ENCODE data around the gene FAM83G. TPM values are rescaled to one million over a fixed set of nuclear protein-coding genes. Genes with fewer than 3 reads are reported as not detected.

The FAM83G gene
- total RNA-seq, 1 experiment from 2014 or later = 21.5 TPM

DNA sequence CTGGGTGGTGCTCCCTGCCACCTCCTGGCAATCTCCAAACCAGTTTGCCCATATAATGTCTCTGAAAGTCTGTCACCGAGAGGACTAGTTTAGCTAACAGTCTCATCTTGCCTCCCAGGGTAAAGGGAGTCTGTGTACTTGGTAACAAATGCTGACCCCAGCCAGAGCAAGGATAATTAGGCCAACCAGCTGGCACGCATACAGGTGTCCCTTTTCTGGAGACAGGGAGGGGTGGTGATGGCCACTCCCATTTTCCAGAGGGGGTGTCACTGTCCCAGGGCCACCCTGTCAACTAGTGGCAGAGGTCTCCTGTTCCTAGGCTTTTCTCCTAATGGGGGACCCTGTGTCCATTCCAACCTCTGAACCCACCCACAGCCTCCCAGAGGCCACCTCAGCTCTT lies 8.1 kb downstream of the FAM83G start:
- Mint-ChIP-seq H3K4me3 (ENCODE audit: low read depth, unreplicated experiment) (no peak overlapping the region), H3K27ac (ENCODE audit: unreplicated experiment) (no peak overlapping the region), H3K9me3 (ENCODE audit: low read depth, unreplicated experiment) (no peaks in the 10 kb centered on the region), H3K27me3 (ENCODE audit: unreplicated experiment) (no peaks in the 10 kb centered on the region), H3K4me1 (ENCODE audit: low read depth, unreplicated experiment) (peaks cover 6% of the 10 kb centered on the region), H3K36me3 (ENCODE audit: insufficient read depth, unreplicated experiment) (peaks cover 7% of the 10 kb centered on the region)
- no peak for DNase-seq
- no TSS peak for BruUV-seq (replicated peaks)
- TF ChIP-seq, protein P1, sequence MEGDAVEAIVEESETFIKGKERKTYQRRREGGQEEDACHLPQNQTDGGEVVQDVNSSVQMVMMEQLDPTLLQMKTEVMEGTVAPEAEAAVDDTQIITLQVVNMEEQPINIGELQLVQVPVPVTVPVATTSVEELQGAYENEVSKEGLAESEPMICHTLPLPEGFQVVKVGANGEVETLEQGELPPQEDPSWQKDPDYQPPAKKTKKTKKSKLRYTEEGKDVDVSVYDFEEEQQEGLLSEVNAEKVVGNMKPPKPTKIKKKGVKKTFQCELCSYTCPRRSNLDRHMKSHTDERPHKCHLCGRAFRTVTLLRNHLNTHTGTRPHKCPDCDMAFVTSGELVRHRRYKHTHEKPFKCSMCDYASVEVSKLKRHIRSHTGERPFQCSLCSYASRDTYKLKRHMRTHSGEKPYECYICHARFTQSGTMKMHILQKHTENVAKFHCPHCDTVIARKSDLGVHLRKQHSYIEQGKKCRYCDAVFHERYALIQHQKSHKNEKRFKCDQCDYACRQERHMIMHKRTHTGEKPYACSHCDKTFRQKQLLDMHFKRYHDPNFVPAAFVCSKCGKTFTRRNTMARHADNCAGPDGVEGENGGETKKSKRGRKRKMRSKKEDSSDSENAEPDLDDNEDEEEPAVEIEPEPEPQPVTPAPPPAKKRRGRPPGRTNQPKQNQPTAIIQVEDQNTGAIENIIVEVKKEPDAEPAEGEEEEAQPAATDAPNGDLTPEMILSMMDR (IDR thresholded peaks at IDR 0.05; ENCODE audit: unreplicated experiment) = no peak
- CTCF ChIA-PET = no interaction called here
- intact Hi-C loops (cut with micrococcal nuclease; ENCODE audit: unreplicated experiment) = no loop called here

DNA sequence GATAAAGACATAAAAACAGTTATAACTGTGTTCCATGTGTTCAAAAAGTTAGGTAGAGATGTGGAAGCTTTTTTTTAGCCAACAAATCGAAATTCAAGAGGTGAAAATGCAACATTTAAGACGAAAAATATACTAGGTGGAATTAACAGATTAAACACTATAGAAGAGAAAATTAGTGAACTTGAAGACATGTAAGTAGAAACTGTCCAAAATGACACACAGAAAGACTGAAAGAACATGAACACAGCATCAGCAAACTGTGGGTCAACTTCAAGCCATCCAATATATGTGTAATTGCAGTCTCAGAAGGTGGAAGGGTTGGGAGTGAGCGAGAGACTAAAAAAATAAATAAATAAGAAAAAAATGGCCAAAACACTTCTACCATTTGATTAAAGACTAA lies 9.3 kb downstream of the FAM83G start:
- H3K9me3 Mint-ChIP-seq (ENCODE audit: low read depth, unreplicated experiment) = no peaks in the 10 kb centered on the region
- H3K36me3 Mint-ChIP-seq (ENCODE audit: insufficient read depth, unreplicated experiment) = peaks cover 3% of the 10 kb centered on the region
- intact Hi-C loops (cut with micrococcal nuclease; ENCODE audit: unreplicated experiment) = no loop called here
- no peak overlapping the region for H3K4me3 Mint-ChIP-seq (ENCODE audit: low read depth, unreplicated experiment)
- BruUV-seq (replicated peaks) = no TSS peak
- H3K4me1 Mint-ChIP-seq (ENCODE audit: low read depth, unreplicated experiment) = peaks cover 6% of the 10 kb centered on the region
- DNase-seq = no peak
- no peaks in the 10 kb centered on the region for H3K27me3 Mint-ChIP-seq (ENCODE audit: unreplicated experiment)
- CTCF ChIA-PET = no interaction called here
- TF ChIP-seq, protein P1 (IDR thresholded peaks at IDR 0.05; ENCODE audit: unreplicated experiment) = no peak
- H3K27ac Mint-ChIP-seq (ENCODE audit: unreplicated experiment) = no peak overlapping the region

DNA sequence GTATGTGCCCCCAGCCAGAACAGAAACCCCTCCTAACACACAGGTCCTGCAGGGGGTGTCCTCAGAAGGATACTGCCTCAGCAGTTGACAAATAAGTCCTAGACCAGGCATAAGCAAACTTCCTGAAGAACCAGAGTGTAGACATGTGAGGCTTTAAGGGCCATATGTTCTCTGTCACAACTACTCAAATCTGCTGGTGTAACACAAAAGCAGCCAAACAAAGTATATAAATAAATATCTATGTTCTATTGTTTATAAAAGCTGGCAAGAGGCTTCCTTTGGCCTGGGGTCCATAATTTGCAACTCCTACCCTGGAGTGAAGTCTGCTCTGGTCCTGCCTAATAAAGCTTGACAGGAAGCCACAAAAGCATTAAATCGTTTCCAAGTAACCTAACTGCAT lies 9.9 kb downstream of the FAM83G start:
- H3K9me3 Mint-ChIP-seq (ENCODE audit: low read depth, unreplicated experiment) = no peaks in the 10 kb centered on the region
- intact Hi-C loops (cut with micrococcal nuclease; ENCODE audit: unreplicated experiment) = no loop called here

DNA sequence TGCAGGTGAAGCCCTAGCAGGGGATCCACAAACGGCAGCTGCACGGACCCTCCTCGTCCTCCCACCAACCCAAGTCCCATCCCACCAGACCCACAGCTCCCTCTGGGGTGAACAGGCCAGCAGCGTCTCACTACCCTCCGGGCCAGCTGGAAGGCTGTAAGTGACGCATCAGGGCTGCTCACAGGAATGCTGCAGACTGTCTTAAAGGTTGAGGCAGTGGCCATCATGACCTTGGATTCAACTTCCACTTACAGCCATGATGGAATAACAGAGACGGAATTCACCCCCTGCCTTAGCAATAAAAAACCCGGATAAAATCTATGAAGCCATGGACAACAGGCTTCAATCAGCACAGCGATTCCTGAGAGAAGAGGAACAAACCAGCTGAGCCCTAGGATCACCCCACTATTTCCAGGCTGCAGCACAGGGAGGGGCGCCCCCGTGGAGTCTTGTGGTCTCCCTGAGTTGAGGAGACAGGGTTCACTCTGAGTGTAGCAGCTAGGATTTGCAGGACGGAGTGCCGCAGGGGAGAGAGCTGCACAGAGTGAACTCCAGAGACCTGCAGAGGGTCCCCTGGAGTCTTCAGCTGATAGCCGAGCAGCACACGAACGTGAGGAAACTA lies 10.5 kb downstream of the FAM83G start:
- Mint-ChIP-seq H3K4me1 (ENCODE audit: low read depth, unreplicated experiment) (peaks cover 6% of the 10 kb centered on the region), H3K9me3 (ENCODE audit: low read depth, unreplicated experiment) (no peaks in the 10 kb centered on the region), H3K4me3 (ENCODE audit: low read depth, unreplicated experiment) (no peak overlapping the region), H3K27ac (ENCODE audit: unreplicated experiment) (no peak overlapping the region), H3K36me3 (ENCODE audit: insufficient read depth, unreplicated experiment) (peaks cover 8% of the 10 kb centered on the region), H3K27me3 (ENCODE audit: unreplicated experiment) (no peaks in the 10 kb centered on the region)
- DNase-seq = no peak
- intact Hi-C loops (cut with micrococcal nuclease; ENCODE audit: unreplicated experiment) = no loop called here
- no TSS peak for BruUV-seq (replicated peaks)
- CTCF ChIA-PET = no interaction called here
- TF ChIP-seq, protein P1 (IDR thresholded peaks at IDR 0.05; ENCODE audit: unreplicated experiment) = no peak

More for the DNA sequence above, 9.9 kb downstream of the FAM83G start:
- CTCF ChIA-PET = no interaction called here
- DNase-seq = no peak
- Mint-ChIP-seq H3K27ac (ENCODE audit: unreplicated experiment) (no peak overlapping the region), H3K27me3 (ENCODE audit: unreplicated experiment) (no peaks in the 10 kb centered on the region), H3K4me1 (ENCODE audit: low read depth, unreplicated experiment) (peaks cover 6% of the 10 kb centered on the region), H3K36me3 (ENCODE audit: insufficient read depth, unreplicated experiment) (peaks cover 8% of the 10 kb centered on the region), H3K4me3 (ENCODE audit: low read depth, unreplicated experiment) (no peak overlapping the region)
- TF ChIP-seq, protein P1 (IDR thresholded peaks at IDR 0.05; ENCODE audit: unreplicated experiment) = no peak
- BruUV-seq (replicated peaks) = no TSS peak
